ENCODE results near the gene GSC2. TPM values are rescaled to one million over a fixed set of nuclear protein-coding genes. Genes with fewer than 3 reads are reported as not detected.
A peak's percentile ranks its signal among the peaks of the same experiment; 100 is the strongest.

The GSC2 gene
- total and polyA plus RNA-seq, 2 of the 4 experiments (the other 2 are of a cell fraction): not detected

DNA sequence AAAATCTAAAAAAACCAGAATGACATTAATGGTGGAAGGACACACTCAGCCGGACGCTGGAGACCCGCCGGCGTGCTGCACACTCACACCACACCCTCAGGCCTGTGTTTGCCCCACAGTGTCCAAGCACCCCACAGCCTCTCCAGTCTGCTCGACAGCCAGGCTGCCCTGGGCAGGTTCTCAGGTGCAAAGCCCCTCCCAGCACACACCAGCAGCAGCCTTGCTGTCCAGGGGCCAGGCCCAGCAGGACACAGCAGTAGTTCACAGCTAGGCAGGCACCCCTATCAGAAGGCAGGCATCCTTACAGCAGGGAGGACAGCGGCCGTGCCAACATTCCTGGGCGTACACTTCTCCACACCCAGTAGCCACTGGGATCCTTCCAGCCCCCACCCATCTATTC, 30.1 kb upstream of the GSC2 start:
- H4K5ac ChIP-seq (ENCODE audit: low read depth, low read length): no peak overlapping the region
- H3K79me1 ChIP-seq (ENCODE audit: low read depth in 1 of 2, low read length in 2 of 2): peaks cover 2 to 28% of the 10 kb centered on the region in 2 experiments; a peak in 3 of 4 replicates
- 98% methylated on average over 7 of the region's 9 CpGs; no CpG with 5 or more reads in 1 of the 2 experiments for WGBS, 2 experiments (ENCODE audit: extremely low coverage in 2 of 2, insufficient read length in 1 of 2)
- H3K23ac ChIP-seq (ENCODE audit: low read depth, low read length): no peak overlapping the region
- BruUV-seq (replicated peaks): no TSS peak
- no peaks in the 10 kb centered on the region for H3K9me3 ChIP-seq (ENCODE audit: control insufficient read depth, insufficient read depth, low read length)
- DNase-seq (no peak), ATAC-seq (ENCODE audit: low read depth) (no peak)
- ChIA-PET CTCF (interaction anchor here (0.8 kb wide), 1 partner anchor 26 kb away, joined by 5 read pairs; no protein-coding TSS in a partner anchor), POLR2A (ENCODE audit: unreplicated experiment) (no interaction called here)
- H4K20me1 ChIP-seq (ENCODE audit: insufficient read depth, low read length): peaks cover 11% of the 10 kb centered on the region
- H3K4me2 ChIP-seq (ENCODE audit: low read depth, low read length): no peak overlapping the region
- H4K8ac ChIP-seq (ENCODE audit: low read depth in 2 of 2, low read length in 2 of 2): no peak overlapping the region
- no peaks in the 10 kb centered on the region for H3K9me1 ChIP-seq (ENCODE audit: insufficient read depth, low read length)
- peaks cover 8% of the 10 kb centered on the region for H3K36me3 ChIP-seq (ENCODE audit: control insufficient read depth, insufficient read depth, low read length)
- peaks cover 17% of the 10 kb centered on the region for H3K4me1 ChIP-seq (ENCODE audit: control insufficient read depth, insufficient read depth, low read length)
- H3K4ac ChIP-seq (ENCODE audit: low read depth, low read length): no peak overlapping the region
- no peak overlapping the region for H2BK120ac ChIP-seq (ENCODE audit: low read depth, low read length)
- no peak overlapping the region for H2BK15ac ChIP-seq (ENCODE audit: low read depth, low read length)
- H3K27ac ChIP-seq (ENCODE audit: insufficient read depth, low read length): no peak overlapping the region
- H2BK5ac ChIP-seq (ENCODE audit: low read depth, low read length, poor library complexity, severe bottlenecking): no peak overlapping the region
- dilution Hi-C loops (cut with HindIII; ENCODE audit: low sequenced_read_pairs, unreplicated experiment): no loop called here
- H3K56ac ChIP-seq (ENCODE audit: extremely low read depth, insufficient read depth, low read length): no peak overlapping the region
- H2AK5ac ChIP-seq (ENCODE audit: low read depth, low read length): no peak overlapping the region
- H2AK9ac ChIP-seq (replicated peaks; ENCODE audit: low read depth, low read length, poor library complexity): peak overlapping the region; percentile 33
- no peak overlapping the region for H4K91ac ChIP-seq (ENCODE audit: insufficient read depth, low read depth, low read length)
- H3K9ac ChIP-seq (ENCODE audit: low read depth, low read length): no peak overlapping the region
- H2BK20ac ChIP-seq (ENCODE audit: low read depth, low read length): no peak overlapping the region
- no peak overlapping the region for H3K18ac ChIP-seq (ENCODE audit: low read depth, low read length)
- no peaks in the 10 kb centered on the region for H3K27me3 ChIP-seq (ENCODE audit: control insufficient read depth, insufficient read depth, low read length)
- no peak for TF ChIP-seq CHD1 (IDR thresholded peaks at IDR 0.05; ENCODE audit: low read depth, low read length)
- no peak for TF ChIP-seq MAFK (IDR thresholded peaks at IDR 0.05; ENCODE audit: low read depth, low read length)
- intact Hi-C loops (cut with micrococcal nuclease): no loop called here
- H2AFZ ChIP-seq (replicated peaks; ENCODE audit: low read length, poor library complexity): no peak overlapping the region
- H3K14ac ChIP-seq (replicated peaks; ENCODE audit: low read depth, low read length): no peak overlapping the region
- in situ Hi-C loops (cut with MboI; ENCODE audit: low sequenced_read_pairs): loop anchor here (10.0 kb wide), 1 partner anchor 175 kb away; no protein-coding TSS in a partner anchor
- H3K4me3 ChIP-seq (ENCODE audit: insufficient read depth, low read depth, low read length): no peak overlapping the region

Measured in IMR-90 (cell line).